Stomach (tissue), 9 donors: ENCODE measurements around the gene VANGL1. TPM values are rescaled to one million over a fixed set of nuclear protein-coding genes. Genes with fewer than 3 reads are reported as not detected.

Source experiments
- DNase-seq, 2 donors: peaks; one replicate each; pipeline versions ENCODE4 v3.0.0 to v3.0.0-alpha.2; 2013 to 2019
- H3K27ac ChIP-seq, 5 donors: fragments of 200-600 bp in 4 of 5; sonication (generic) in 4 of 5; one replicate each; pipeline ENCODE4 v1.5.1; 2013 to 2019; ENCODE audit warnings: mild to moderate bottlenecking in 1 of 5, moderate library complexity in 1 of 5
- H3K27me3 ChIP-seq, 3 donors: fragments of 200-600 bp; sonication (generic); one replicate each; pipeline ENCODE4 v1.5.1; 2017 to 2019; ENCODE audit warnings: mixed run types in 1 of 3
- H3K36me3 ChIP-seq, 4 donors: fragments of 200-600 bp; sonication (generic); 1 replicate in 3 of 4; 2 replicates in 1 of 4; pipeline ENCODE4 v1.5.1; 2016 to 2019
- H3K4me1 ChIP-seq, 4 donors: fragments of 200-600 bp; sonication (generic); one replicate each; pipeline ENCODE4 v1.5.1; 2016 to 2019
- H3K4me3 ChIP-seq, 4 donors: fragments of 200-600 bp; sonication (generic) in 3 of 4; one replicate each; pipeline ENCODE4 v1.5.1; 2016 to 2019; ENCODE audit warnings: mild to moderate bottlenecking in 1 of 4
- H3K9me3 ChIP-seq, 4 donors: fragments of 200-600 bp; sonication (generic); one replicate each; pipeline ENCODE4 v1.5.1; 2016 to 2019
- CTCF ChIP-seq, 7 experiments: fragments of 450-650 bp in 4 of 7; fragments of 200-600 bp in 3 of 7; sonication (generic) in 3 of 7; IDR thresholded peaks; one replicate each; pipeline ENCODE4 v1.5.1; 2016 to 2019; ENCODE audit warnings: antibody characterized with exemption in 7 of 7, control low read depth in 2 of 7, mild to moderate bottlenecking in 1 of 7
- EP300 ChIP-seq: sonication (generic); formaldehyde crosslinking; IDR thresholded peaks from one replicate; pipeline ENCODE4 v1.6.1; 2017; ENCODE audit warnings: antibody characterized with exemption
- POLR2A ChIP-seq, 4 donors: fragments of 450-650 bp; IDR thresholded peaks; one replicate each; pipeline ENCODE4 v1.6.1; 2016; ENCODE audit warnings: antibody characterized with exemption in 4 of 4, control low read depth in 2 of 4, mild to moderate bottlenecking in 1 of 4, moderate library complexity in 1 of 4
- POLR2AphosphoS5 ChIP-seq, 3 donors: sonication (generic); formaldehyde crosslinking; IDR thresholded peaks; one replicate each; pipeline ENCODE4 v1.6.1; 2016; ENCODE audit warnings: antibody characterized with exemption in 3 of 3
- WGBS, 5 donors: extraction: QIAGEN DNeasy Blood & Tissue Kit in 3 of 5; methylation state at CpG; one replicate each; pipeline versions ENCODE4 v1.1.5 to v1.1.7; 2013 to 2018; 5-methylcytosine and 5-hydroxymethylcytosine counted together
- intact Hi-C: fragments of 100-400 bp; cut with DNase I; formaldehyde crosslinking; loops from one replicate; pipeline ENCODE4 v1.15.1; 2023; ENCODE audit warnings: low total_unique reads
- polyA plus RNA-seq, 3 donors: library from polyadenylated mRNA; stranded (reverse); fragments of 200-250 nt; gene quantifications; one replicate each; pipeline ENCODE4 v1.2.3, GENCODE V29; 2013
- total RNA-seq, 5 donors: library from RNA; depleted of rRNA; stranded (reverse); fragments of >200 nt; gene quantifications; one replicate each; pipeline versions ENCODE4 v1.1.0 to v1.2.3, GENCODE V29; 2014 to 2016
- donor health status: healthy with polysubstance abuse.
- donor health status: Bipolar disorder and iron deficiency.
- donor health status: healthy.

The VANGL1 gene
- total and polyA plus RNA-seq, 8 donors, result 1.4 to 9.4 (median 4.7) TPM

DNA sequence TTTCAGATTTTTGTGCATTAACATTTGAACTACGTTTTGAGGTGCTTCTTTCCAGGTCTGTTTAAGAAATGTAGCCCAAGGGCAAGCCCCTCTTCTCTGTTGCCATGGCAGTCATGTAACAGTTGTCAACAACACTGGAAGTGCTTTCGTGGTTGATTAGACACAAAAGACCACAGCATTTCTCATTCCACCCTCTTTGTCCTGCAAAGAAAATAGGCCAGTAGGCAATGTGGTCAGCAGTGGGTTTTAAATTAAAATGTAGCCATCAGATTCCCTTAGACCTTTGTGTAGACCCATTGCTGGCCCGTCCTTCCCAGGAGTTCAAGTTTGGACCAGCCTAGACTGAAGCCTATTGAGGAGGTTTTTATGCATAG is 35.4 kb downstream of the VANGL1 start:
- H3K4me3 ChIP-seq, result no peak overlapping the region
- H3K27me3 ChIP-seq, result no peaks in the 10 kb centered on the region
- peaks cover 0 to 52% (median 20%) of the 10 kb centered on the region in 4 donors for H3K4me1 ChIP-seq
- no peaks in the 10 kb centered on the region for H3K36me3 ChIP-seq
- peak overlapping the region in 1 of 5 donors; percentile 78 for H3K27ac ChIP-seq
- WGBS, 5 donors, result 60 to 75% (median 69%) methylated on average over 3 of the region's 3 CpGs
- no peak for TF ChIP-seq POLR2A (IDR thresholded peaks at IDR 0.05)
- no peak for TF ChIP-seq CTCF (IDR thresholded peaks at IDR 0.05)
- no peak for TF ChIP-seq POLR2AphosphoS5 (IDR thresholded peaks at IDR 0.05)
- no peak for TF ChIP-seq EP300
- intact Hi-C loops, result no loop called here
- DNase-seq, result peak in 1 of 2 donors; percentile 45
- H3K9me3 ChIP-seq, result no peaks in the 10 kb centered on the region

- no peaks in the 10 kb centered on the region for H3K27me3 ChIP-seq
- peaks cover 0 to 4% (median 3%) of the 10 kb centered on the region in 4 donors for H3K36me3 ChIP-seq
- WGBS, 5 donors, result 91 to 100% (median 96%) methylated on average over 1 of the region's 1 CpG
- H3K4me3 ChIP-seq, result no peak overlapping the region
- H3K27ac ChIP-seq, result peak overlapping the region in 2 of 5 donors; percentile 71 to 78
- TF ChIP-seq POLR2AphosphoS5 (IDR thresholded peaks at IDR 0.05), result no peak
- no peaks in the 10 kb centered on the region for H3K9me3 ChIP-seq
- intact Hi-C loops, result no loop called here
- DNase-seq, result no peak
- H3K4me1 ChIP-seq, result peaks cover 0 to 48% (median 20%) of the 10 kb centered on the region in 4 donors
These were observed 35.8 kb downstream of the VANGL1 start for GRCh38 chr1:115677565-115677964.

GRCh38 chr1:115678141-115678540 is 36.4 kb downstream of the VANGL1 start:
- TF ChIP-seq POLR2AphosphoS5 (IDR thresholded peaks at IDR 0.05) (no peak), POLR2A (IDR thresholded peaks at IDR 0.05) (no peak), CTCF (IDR thresholded peaks at IDR 0.05) (no peak), EP300 (no peak)
- Histone ChIP-seq H3K27me3 (no peaks in the 10 kb centered on the region), H3K27ac (peak overlapping the region in 4 of 5 donors; percentile 35 to 78 (median 60)), H3K9me3 (no peaks in the 10 kb centered on the region), H3K36me3 (peaks cover under 1 to 9% (median 8%) of the 10 kb centered on the region in 4 donors), H3K4me1 (peaks cover 0 to 43% (median 17%) of the 10 kb centered on the region in 4 donors), H3K4me3 (no peak overlapping the region)
- no peak for DNase-seq
- intact Hi-C loops, result no loop called here
- WGBS, 5 donors, result 72 to 83% (median 78%) methylated on average over 5 of the region's 5 CpGs

- peak in 1 of 3 donors; percentile 12 for TF ChIP-seq POLR2AphosphoS5 (IDR thresholded peaks at IDR 0.05)
- TF ChIP-seq EP300, result no peak
- no peak for TF ChIP-seq CTCF (IDR thresholded peaks at IDR 0.05)
- no peak for TF ChIP-seq POLR2A (IDR thresholded peaks at IDR 0.05)
- peaks cover 0 to 35% (median 17%) of the 10 kb centered on the region in 4 donors for H3K4me1 ChIP-seq
- H3K9me3 ChIP-seq, result no peaks in the 10 kb centered on the region
- intact Hi-C loops, result no loop called here
- 39 to 76% (median 70%) methylated on average over 8 of the region's 8 CpGs for WGBS, 5 donors
- no peaks in the 10 kb centered on the region for H3K27me3 ChIP-seq
- H3K36me3 ChIP-seq, result peaks cover 9 to 20% (median 18%) of the 10 kb centered on the region in 4 donors
- no peak overlapping the region for H3K4me3 ChIP-seq
- H3K27ac ChIP-seq, result peak overlapping the region; percentile 35 to 78 (median 71)
- peak in 1 of 2 donors; percentile 64 for DNase-seq
These were observed 37.4 kb downstream of the VANGL1 start for GRCh38 chr1:115679141-115679611.

GRCh38 chr1:115680730-115681111 is 39.0 kb downstream of the VANGL1 start:
- DNase-seq, result no peak
- Histone ChIP-seq H3K27me3 (no peaks in the 10 kb centered on the region), H3K4me3 (no peak overlapping the region), H3K4me1 (peaks cover 0 to 35% (median 17%) of the 10 kb centered on the region in 4 donors), H3K36me3 (peaks cover 24 to 35% (median 33%) of the 10 kb centered on the region in 4 donors), H3K27ac (peak overlapping the region in 3 of 5 donors; percentile 35 to 78 (median 71)), H3K9me3 (no peaks in the 10 kb centered on the region)
- WGBS, 5 donors, result 86 to 92% (median 90%) methylated on average over 5 of the region's 5 CpGs
- intact Hi-C loops, result no loop called here
- TF ChIP-seq POLR2AphosphoS5 (IDR thresholded peaks at IDR 0.05), result no peak
- TF ChIP-seq EP300, result no peak
- no peak for TF ChIP-seq CTCF (IDR thresholded peaks at IDR 0.05)
- no peak for TF ChIP-seq POLR2A (IDR thresholded peaks at IDR 0.05)
